Activated CD4-positive, alpha-beta T cell treated with anti-CD3 and anti-CD28 coated beads, Interleukin-2, amount 10 ng/mL, durations not matched to agents 24 days and 14 days (primary cell): ENCODE measurements around the gene HIPK2. TPM values are rescaled to one million over a fixed set of nuclear protein-coding genes. Genes with fewer than 3 reads are reported as not detected.
"Not testable (repeated sequence)": the region's sequence is repeated elsewhere in the genome, so short reads cannot be mapped to it uniquely, and the experiment has no call there.

ENCODE experiments used
- DNase-seq: peaks from one replicate; pipeline ENCODE4 v3.0.0; 2022
- H3K27ac Mint-ChIP-seq: one replicate; pipeline ENCODE4 v1.8.0; 2022; ENCODE audit warnings: mild to moderate bottlenecking, mixed read lengths
- H3K27me3 Mint-ChIP-seq: one replicate; pipeline ENCODE4 v1.8.0; 2022; ENCODE audit warnings: mixed read lengths
- H3K36me3 Mint-ChIP-seq: one replicate; pipeline ENCODE4 v1.8.0; 2022; ENCODE audit warnings: low read depth, mild to moderate bottlenecking, mixed read lengths
- H3K4me1 Mint-ChIP-seq: one replicate; pipeline ENCODE4 v1.8.0; 2021; ENCODE audit warnings: mixed read lengths
- H3K4me3 Mint-ChIP-seq: one replicate; pipeline ENCODE4 v1.8.0; 2022; ENCODE audit warnings: mild to moderate bottlenecking, moderate library complexity, mixed read lengths
- H3K9me3 Mint-ChIP-seq: one replicate; pipeline ENCODE4 v1.8.0; 2021; ENCODE audit warnings: mixed read lengths
- intact Hi-C: fragments of 100-400 bp; cut with micrococcal nuclease; formaldehyde crosslinking; loops from one replicate; pipeline ENCODE4 v1.15.1; 2023
- total RNA-seq: library from RNA; stranded (reverse); gene quantifications from 2 replicates; pipeline ENCODE4 v1.2.3, GENCODE V29; 2022

Gene HIPK2
- total RNA-seq, 1 donor from 2014 or later, result 26.1 TPM

DNA sequence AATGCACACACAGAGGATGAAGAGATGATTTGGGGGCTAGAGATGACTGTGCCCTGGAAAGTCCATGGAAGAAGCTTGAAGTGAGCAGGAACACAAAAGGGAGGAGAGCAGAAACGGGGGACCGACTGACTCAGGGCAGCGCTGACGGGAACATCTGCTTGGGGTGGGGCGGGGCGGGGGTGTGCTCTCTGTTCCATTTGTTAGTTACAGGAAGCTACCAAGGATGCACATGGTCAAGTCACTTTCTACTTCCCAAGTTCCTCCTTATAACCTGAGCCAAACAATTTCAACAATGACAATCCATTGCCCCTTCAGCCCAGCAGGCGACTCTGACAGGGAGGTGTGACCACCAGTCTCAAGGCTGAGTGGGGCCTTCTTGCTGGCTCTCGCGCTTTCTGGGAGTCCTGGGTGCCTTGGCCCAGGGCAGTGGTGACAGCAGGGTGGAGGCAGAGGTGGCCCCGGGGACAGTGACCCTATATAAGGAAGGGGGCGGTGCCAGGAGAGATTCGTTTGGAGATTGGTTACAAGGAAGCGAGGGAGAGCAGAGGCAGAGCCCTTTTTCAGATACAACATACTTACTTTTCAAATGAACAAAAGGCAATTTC, 214.7 kb downstream of the HIPK2 start:
- H3K4me1 Mint-ChIP-seq, result no peaks in the 10 kb centered on the region
- no peak overlapping the region for H3K27ac Mint-ChIP-seq
- H3K36me3 Mint-ChIP-seq, result no peaks in the 10 kb centered on the region
- no peak for DNase-seq
- no peaks in the 10 kb centered on the region for H3K27me3 Mint-ChIP-seq
- intact Hi-C loops, result no loop called here
- H3K9me3 Mint-ChIP-seq, result no peaks in the 10 kb centered on the region
- no peak overlapping the region for H3K4me3 Mint-ChIP-seq

DNA sequence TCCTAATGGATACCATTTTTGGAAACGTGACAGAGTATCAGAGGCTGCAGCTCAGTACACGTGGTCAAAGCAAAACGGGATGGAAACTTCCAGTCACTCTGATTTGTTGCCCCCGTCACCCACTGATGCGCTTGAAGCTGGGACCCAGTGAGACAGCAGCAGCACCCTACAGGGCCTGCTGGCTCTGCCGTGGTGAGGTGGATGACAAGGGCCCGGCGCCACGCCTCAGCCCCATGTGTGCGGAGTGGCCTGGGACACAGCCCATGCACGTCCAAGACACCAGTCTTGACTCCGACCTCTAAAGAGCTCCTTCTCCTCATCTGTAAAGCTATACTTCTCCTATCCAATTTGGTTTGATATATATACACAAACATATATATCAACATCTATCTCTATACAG, 215.3 kb downstream of the HIPK2 start:
- Mint-ChIP-seq H3K36me3 (no peaks in the 10 kb centered on the region), H3K9me3 (no peaks in the 10 kb centered on the region), H3K4me1 (no peaks in the 10 kb centered on the region), H3K27me3 (no peaks in the 10 kb centered on the region), H3K27ac (no peak overlapping the region), H3K4me3 (no peak overlapping the region)
- intact Hi-C loops, result no loop called here
- no peak for DNase-seq

DNA sequence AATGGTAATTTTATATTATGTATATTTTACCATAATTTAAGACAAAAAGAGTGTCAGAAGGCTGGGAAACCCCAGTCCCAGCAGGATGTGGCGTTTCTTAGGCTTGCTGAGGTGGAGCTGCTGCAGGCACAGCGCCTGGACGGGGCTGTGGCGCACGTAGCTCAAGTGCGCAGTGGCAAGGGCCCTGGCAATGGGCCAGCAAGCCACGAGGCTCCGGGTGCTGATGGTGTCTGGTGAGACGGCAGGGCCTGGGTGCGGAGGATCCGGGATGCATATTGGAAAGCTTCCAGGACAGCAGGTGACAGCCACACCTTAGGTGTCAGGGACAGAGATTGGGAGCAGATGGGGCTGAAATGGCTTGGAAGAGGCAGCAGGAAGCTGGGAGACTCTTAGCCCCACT, 217.1 kb downstream of the HIPK2 start:
- H3K4me1 Mint-ChIP-seq, result no peaks in the 10 kb centered on the region
- H3K27me3 Mint-ChIP-seq, result no peaks in the 10 kb centered on the region
- intact Hi-C loops, result no loop called here
- DNase-seq, result no peak
- no peaks in the 10 kb centered on the region for H3K9me3 Mint-ChIP-seq
- H3K4me3 Mint-ChIP-seq, result no peak overlapping the region
- no peak overlapping the region for H3K27ac Mint-ChIP-seq
- no peaks in the 10 kb centered on the region for H3K36me3 Mint-ChIP-seq

DNA sequence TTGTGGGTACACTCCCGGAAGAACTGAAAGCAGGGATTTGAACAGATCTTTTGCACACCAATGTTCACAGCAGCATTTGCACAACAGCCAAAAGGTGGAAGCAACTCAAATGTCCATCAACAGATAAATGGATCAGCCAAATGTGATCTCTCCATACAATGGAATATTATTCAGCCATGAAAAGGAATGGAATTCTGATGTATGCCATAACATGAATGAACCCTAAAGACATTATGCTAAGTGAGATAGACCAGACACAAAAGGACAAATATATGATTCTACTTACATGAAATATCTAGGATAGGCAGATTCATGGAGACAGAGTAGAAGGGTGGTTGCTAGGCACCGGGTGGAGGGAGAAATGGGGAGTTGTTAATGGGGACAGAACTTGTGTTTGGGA, 217.6 kb downstream of the HIPK2 start:
- Mint-ChIP-seq H3K27me3 (peaks cover under 1% of the 10 kb centered on the region), H3K36me3 (no peaks in the 10 kb centered on the region), H3K4me1 (no peaks in the 10 kb centered on the region), H3K9me3 (no peaks in the 10 kb centered on the region), H3K27ac (no peak overlapping the region), H3K4me3 (no peak overlapping the region)
- intact Hi-C loops, result no loop called here
- DNase-seq, result no peak

DNA sequence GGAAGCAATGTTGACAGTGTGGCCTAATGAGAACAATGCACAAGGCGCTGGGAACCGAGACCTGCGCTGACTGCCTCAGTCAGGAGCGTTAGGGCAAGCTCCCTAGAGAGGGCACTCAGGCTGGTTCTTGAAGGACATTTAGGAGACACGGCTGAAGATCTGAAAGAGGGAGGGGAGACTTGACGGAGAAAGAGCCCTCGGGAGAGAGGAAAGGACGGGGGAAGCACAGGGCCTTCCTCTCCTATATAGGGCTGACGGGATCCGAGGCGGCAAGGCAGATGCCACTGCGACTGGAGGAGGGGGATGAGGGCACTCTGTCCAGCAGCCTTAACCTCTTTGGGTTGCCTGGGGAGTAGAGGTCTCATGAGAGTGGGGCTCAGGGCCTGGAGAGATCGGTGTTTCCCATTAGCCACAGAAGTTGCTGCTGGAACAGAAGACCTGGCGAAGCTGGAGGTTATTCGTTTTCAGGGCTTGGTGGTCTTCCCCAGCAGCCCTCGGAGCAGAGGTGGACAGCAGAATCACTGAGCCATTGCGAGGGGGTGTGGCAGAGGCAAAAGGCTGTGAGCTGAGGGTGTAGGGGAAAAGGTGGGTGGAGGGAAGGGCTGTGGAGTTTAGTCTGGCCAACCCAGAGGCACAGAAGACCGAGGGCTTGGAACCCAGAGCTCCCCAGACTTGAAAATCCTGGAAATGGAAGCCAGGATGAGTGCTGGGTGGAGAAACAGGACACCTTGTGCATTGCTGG, 218.3 kb downstream of the HIPK2 start:
- H3K9me3 Mint-ChIP-seq, result no peaks in the 10 kb centered on the region
- no peaks in the 10 kb centered on the region for H3K4me1 Mint-ChIP-seq
- no peaks in the 10 kb centered on the region for H3K36me3 Mint-ChIP-seq
- peaks cover 6% of the 10 kb centered on the region for H3K27me3 Mint-ChIP-seq
- H3K27ac Mint-ChIP-seq, result no peak overlapping the region
- DNase-seq, result no peak
- no peak overlapping the region for H3K4me3 Mint-ChIP-seq
- intact Hi-C loops, result no loop called here

DNA sequence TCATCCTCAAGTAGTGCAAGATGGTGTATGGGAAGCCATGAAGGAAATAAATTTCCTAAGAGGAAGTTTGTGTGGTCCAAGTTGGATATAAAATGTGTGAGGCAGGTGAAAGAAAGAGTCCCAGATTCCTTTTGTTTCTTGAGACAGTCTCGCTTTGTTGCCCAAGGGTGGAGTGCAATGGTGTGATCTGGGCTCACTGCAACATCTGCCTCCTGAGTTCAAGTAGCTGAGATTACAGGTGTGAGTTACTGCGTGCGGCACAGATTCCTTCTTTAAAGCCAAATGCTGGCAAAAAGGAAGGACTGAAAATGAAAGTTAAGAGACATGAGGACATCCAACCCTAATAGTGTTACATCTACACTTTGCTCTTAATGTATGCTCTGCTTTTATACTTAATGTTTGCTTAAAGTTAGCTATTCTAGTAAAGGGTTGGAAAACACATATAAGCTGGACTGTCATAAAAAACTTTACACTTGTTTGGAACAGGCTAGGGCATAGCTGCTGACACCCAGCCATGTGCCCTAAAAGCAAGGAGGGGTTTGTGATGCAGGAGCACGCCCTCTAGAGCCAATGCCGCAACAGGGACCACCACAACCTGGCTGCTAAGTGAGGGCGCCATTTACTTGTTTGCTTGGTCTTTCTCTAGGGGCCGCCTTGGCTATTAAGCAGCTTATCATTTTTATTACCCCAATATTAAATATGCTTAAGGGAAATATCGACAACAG, 219.8 kb downstream of the HIPK2 start:
- DNase-seq, result no peak
- no peaks in the 10 kb centered on the region for H3K36me3 Mint-ChIP-seq
- peaks cover 10% of the 10 kb centered on the region for H3K27me3 Mint-ChIP-seq
- H3K9me3 Mint-ChIP-seq, result no peaks in the 10 kb centered on the region
- no peaks in the 10 kb centered on the region for H3K4me1 Mint-ChIP-seq
- intact Hi-C loops, result no loop called here
- no peak overlapping the region for H3K4me3 Mint-ChIP-seq
- H3K27ac Mint-ChIP-seq, result no peak overlapping the region

DNA sequence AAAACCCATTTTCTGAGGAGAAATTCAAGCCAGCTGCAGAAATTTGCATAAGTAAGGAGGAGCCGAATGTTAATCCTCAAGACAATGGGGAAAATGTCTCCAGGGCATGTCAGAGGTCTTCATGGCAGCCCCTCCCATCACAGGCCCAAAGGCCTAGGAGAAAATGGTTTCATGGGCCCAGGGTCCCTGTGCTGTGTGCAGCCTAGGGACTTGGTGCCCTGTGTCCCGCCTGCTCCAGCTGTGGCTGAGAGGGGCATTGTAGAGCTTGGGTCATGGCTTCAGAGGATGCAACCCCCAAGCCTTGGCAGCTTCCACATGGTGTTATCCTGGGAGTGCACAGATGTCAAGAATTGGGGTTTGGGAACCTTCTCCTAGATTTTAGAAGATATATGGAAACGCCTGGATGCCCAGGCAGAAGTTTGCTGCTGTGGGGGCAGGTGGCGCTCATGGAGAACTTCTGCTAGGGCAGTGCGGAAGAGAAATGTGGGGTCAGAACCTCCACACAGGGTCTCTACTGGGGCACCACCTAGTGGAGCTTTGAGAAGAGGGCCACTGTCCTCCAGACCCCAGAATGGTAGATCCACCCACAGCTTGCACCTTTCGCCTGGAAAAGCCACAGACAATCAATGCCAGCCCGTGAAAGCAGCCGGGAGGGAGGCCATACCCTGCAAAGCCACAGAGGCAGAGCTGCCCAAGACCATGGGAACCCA, 223.7 kb downstream of the HIPK2 start:
- not testable (repeated sequence) for H3K36me3 Mint-ChIP-seq

DNA sequence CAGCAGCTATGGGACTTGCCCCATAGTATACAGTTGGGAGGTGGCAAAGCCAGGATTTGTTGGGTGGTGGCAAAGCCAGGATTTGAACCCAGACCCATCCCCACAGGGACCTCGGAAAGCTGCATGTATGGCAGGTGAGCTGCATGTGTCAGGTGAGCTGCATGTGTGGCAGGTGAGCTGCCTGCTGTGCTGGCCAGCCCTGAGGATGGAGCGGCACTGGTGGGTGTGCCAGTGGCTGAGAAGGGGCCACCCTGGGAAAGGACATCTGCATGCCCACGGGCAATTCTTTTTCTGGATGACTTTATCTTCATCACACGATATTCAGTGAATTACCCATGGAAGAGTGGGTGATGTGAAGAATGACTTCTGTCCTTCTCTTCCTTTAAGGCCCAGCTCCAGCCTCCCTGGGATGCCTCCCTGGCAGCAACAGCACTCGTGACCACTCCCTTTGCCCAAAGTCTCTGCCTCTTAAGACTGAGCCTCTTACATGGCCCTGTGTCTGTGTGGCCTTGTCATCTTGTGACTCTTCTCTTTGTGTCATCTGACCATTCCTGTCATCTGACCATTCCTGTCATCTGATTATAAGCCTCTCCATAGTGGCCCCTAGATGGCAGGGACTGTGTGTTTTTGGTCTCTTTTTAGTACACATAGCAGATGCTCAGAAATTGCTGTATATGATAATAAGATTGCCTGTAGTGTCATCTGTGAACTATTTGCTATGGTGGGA, 229.3 kb downstream of the HIPK2 start:
- no peak overlapping the region for H3K27ac Mint-ChIP-seq
- peaks cover 6% of the 10 kb centered on the region for H3K27me3 Mint-ChIP-seq
- DNase-seq, result no peak
- H3K9me3 Mint-ChIP-seq, result no peaks in the 10 kb centered on the region
- no peaks in the 10 kb centered on the region for H3K36me3 Mint-ChIP-seq
- no peaks in the 10 kb centered on the region for H3K4me1 Mint-ChIP-seq
- H3K4me3 Mint-ChIP-seq, result no peak overlapping the region
- intact Hi-C loops, result no loop called here

More for the DNA sequence above, 223.7 kb downstream of the HIPK2 start:
- H3K4me3 Mint-ChIP-seq, H3K4me1 Mint-ChIP-seq, H3K9me3 Mint-ChIP-seq, H3K27ac Mint-ChIP-seq, intact Hi-C loops, DNase-seq: not testable (repeated sequence)
- peaks cover 14% of the 10 kb centered on the region for H3K27me3 Mint-ChIP-seq

DNA sequence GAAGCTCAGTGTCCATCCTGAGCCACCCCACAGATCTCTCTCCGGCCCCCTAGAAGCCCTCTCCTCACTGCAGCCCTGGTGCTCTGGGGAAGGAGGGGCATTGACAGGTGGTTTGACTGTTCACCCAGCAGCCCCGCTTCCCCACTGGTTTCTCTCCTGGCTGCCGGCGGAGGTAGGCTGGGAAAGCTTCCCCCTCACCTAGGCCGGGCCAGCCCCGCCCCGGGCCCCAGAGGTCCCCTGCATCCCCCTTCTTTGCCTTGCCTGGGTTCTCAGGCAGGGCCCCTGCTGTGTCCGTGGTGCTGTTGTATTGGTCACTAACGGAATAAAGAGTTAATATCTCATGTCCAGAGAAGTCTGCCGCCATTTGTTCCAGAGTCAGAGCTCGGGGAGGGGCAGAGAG, 233.2 kb downstream of the HIPK2 start:
- Mint-ChIP-seq H3K27ac (no peak overlapping the region), H3K4me3 (no peak overlapping the region), H3K36me3 (no peaks in the 10 kb centered on the region), H3K4me1 (no peaks in the 10 kb centered on the region), H3K9me3 (no peaks in the 10 kb centered on the region), H3K27me3 (no peaks in the 10 kb centered on the region)
- DNase-seq, result no peak
- intact Hi-C loops, result no loop called here

DNA sequence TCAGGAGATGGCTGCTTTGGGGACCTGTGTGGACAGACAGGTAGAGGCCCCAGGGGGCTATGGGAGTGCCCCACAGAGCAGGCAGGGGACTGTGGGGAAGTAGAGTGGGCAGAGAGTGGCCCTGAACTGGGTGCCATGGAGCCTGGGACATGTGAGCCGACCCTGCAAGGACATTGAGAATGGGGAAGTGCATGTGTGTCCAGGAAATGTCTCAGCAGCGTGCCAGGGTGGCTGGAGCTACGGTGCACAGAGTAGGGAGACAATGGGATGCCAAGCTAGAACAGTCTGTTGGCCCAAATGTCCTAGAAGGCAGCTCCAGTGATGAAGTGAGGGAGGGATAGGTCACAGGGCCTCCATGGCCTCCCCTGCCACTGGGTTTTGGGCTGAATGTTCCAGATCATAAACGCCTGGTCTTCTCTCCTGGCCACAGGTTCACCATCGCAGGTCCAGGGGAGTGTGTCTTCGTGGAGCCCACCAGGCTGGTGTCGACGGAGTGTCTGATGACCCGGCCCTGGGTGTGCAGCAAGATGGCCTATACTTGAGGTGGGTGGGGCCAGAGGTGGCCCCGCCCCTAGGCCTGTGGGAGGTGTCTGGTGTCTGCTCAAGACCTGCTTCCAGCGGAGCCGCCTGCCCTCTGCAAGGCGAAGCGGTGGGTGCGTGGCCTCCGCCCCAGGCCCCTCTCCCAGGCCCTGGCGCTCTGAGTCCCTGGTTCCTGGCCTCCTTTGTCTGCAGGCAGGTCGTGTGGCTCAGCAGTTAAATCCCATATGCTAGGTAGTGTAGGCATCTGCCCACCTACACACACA, 233.8 kb downstream of the HIPK2 start:
- intact Hi-C loops, result no loop called here
- H3K36me3 Mint-ChIP-seq, result no peaks in the 10 kb centered on the region
- H3K9me3 Mint-ChIP-seq, result no peaks in the 10 kb centered on the region
- H3K27ac Mint-ChIP-seq, result no peak overlapping the region
- H3K4me3 Mint-ChIP-seq, result no peak overlapping the region
- DNase-seq, result no peak
- no peaks in the 10 kb centered on the region for H3K4me1 Mint-ChIP-seq
- H3K27me3 Mint-ChIP-seq, result no peaks in the 10 kb centered on the region

DNA sequence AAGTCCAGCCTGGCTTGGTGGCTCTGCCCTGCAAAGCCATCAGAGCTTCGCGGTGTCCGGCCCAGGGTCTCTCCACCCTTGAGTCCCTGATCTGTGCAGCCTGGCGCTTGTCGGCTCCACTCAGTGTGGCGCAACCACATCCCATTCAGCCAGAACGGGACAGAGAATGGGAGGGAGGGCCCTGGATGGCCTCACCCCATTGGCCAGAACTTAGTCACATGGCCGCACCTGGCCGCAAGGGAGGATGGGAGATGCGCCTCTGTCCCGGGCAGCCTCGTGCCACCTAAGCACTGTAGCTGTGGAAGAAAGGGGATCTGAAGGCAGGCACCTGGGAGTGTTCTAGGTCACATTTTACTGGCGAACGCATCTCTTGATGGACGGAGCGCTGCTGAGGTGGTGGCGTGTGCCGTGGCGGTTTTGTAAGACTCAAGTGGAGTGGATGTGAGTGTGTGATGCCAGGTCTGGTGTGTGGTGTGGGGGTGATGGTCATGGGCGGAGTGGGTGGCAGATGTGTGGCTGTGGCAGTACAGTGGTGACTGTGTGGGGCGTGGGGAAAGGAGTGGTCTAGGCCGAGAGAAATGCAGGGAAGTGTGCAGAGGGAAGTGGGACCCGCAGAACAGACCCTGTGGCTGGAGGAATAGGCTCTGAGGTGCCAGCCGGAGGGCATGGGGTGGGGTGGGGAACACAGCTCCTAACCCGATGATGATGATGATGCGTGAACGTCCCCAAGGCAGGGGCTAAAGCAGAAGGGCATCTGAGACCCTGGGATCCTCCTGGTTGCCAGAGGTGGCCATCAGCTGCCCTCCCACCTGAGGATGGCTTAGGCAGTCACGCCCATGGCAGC, 235.3 kb downstream of the HIPK2 start:
- no peaks in the 10 kb centered on the region for H3K9me3 Mint-ChIP-seq
- H3K27me3 Mint-ChIP-seq, result peaks cover 1% of the 10 kb centered on the region
- intact Hi-C loops, result no loop called here
- H3K27ac Mint-ChIP-seq, result no peak overlapping the region
- no peak for DNase-seq
- H3K4me3 Mint-ChIP-seq, result no peak overlapping the region
- H3K36me3 Mint-ChIP-seq, result no peaks in the 10 kb centered on the region
- H3K4me1 Mint-ChIP-seq, result no peaks in the 10 kb centered on the region

DNA sequence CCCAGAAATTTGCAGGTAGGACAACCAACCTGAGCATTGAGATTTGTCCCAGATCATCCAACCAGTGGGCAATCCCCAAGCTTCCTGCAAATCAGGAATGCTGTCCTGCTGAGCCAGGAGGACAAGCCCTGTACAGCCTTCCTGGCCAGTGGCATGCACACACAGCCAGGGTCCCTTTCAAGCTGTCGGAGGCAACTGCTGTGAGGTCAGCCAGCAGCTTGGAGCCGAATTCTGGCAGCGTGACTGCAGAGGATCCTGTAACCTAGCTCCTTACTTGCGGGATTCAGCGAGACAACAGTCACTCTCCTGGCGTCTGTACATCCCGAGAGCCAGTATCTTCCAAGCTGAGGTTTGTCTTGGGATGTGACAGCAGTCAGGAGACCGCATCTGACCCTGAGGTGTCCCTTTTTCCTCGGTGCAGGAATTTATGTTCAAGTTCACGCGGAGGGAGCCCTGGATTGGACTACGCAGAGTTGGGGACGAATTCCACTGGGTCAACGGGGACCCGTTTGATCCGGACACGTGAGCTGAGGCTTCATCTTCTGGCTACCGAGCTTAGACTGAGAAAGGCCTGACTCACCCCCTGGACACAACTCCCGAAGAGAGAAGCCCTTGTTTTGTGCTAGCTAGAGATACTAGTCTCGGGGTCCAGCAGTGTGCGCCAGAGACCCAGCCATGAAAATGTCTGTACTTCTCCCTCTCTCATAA, 236.0 kb downstream of the HIPK2 start:
- Mint-ChIP-seq H3K9me3 (no peaks in the 10 kb centered on the region), H3K27me3 (peaks cover 8% of the 10 kb centered on the region), H3K4me3 (no peak overlapping the region), H3K36me3 (no peaks in the 10 kb centered on the region), H3K27ac (no peak overlapping the region), H3K4me1 (no peaks in the 10 kb centered on the region)
- no peak for DNase-seq
- intact Hi-C loops, result no loop called here
